Stimulated activated CD8-positive, alpha-beta memory T cell treated with anti-CD3 and anti-CD28 coated beads, Interleukin-4, amount 100 ng/mL, for 4 hours (primary cell): ENCODE measurements around the gene PLEKHA4.
A peak's percentile ranks its signal among the peaks of the same experiment; 100 is the strongest.
"Not testable (repeated sequence)": the region's sequence is repeated elsewhere in the genome, so short reads cannot be mapped to it uniquely, and the experiment has no call there.

ENCODE experiments used
- DNase-seq, 2 donors: peaks; one replicate each; pipeline ENCODE4 v3.0.0-alpha.2; 2020; ENCODE audit warnings: low read depth in 2 of 2, low spot score in 1 of 2

PLEKHA4 gene

GRCh38 chr19:48866692-48867091 is 1.7 kb downstream of the PLEKHA4 start:
- DNase-seq: no peak

GRCh38 chr19:48862827-48863226 is 5.6 kb downstream of the PLEKHA4 start:
- DNase-seq: no peak

DNA sequence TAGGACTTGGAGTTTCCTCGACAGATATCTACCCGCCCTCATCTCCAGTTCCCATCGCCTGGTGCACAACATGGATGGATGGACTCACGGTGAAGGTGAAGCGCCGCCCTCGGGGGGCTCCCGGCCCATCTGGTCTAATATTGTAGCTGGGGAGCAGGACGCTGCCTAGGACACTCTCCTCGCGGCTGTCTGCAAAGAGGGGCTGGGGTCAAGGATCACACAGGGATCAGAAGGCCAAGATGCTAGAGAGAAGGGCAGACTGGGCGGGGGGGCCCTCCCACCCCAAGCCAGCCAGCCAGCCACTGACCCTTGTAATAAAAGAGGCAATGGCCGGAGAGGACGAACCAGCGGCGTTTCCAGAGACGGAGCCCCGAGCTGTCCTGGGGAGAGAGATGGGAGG is 7.1 kb downstream of the PLEKHA4 start:
- DNase-seq: no peak

GRCh38 chr19:48859711-48860572 is 8.5 kb downstream of the PLEKHA4 start:
- DNase-seq: no peak

DNA sequence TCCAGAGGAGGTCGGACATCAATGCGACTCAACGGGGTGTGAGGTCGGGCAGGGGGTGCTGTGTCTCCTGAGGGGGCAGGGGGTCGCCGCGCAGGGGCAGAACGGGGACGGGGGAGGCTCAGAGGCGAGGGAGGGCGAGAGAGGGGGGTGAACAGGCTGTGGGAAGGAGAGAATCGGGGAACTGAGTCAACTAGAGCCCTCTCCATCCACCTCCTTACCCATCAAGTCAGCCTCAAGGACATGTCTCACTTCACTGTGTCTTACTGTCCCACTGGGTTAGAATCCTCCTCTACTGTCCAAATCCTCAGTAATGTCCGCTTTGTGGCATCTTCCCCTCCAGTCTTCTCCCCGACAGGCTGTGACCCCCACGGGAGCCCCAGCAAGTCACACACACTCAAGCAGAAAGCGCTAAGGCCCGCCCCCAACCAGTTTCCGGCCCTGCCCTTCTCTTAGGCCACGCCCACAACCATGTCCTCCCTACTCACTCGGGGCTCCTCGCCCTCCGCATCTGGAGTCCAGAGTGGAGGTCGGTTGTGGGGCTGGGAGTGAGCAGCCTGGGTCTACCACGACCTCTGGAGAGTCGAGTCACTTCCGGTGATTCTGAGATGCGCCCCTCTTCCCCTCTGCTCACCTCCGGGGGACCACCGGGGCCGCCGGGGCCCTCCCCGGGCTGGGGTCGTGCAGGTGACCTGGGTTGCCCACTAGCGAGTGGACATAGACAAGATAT is 9.3 kb downstream of the PLEKHA4 start:
- DNase-seq: peak; percentile 58 to 62

DNA sequence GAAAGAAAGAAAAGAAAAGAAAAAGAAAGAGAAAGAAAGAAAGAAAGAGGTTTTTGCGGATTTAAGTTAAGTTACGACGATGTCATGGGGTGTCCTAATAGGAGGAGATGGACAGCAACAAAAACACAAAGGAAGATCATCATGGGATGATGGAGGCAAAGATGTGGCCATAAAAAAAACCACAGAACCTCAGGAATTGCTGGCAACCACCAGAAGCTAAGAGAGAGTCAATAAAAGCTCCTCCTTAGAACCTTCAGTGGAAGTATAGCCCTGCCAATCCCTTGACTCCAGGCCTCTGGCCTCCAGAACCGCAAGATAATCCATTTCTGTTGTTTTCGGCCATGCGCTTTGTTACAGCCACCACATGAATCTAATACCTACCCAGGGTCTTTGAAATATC is 11.5 kb downstream of the PLEKHA4 start:
- no peak for DNase-seq

- no peak for DNase-seq
Observed at GRCh38 chr19:48854103-48854502, 14.3 kb downstream of the PLEKHA4 start.

DNA sequence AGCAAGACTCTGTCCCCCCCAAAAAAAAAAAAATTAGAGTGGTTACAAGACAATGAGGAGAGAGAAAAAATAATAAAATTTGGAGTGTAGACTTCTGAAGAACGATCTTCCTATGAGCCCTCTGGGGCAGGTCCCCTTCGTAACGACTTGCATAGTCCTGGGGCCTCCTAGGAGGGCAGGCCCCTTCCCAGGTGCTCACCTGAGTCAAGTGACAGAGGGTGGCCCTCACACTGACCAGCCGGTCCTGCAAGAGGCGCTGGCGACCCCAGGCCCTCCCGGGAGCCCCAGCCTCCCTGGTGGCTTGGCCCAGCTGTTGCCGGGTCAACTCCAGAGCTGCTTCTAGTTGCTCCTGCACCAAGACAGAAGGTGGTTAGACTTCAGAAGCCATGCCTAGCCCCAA is 14.9 kb downstream of the PLEKHA4 start:
- no peak for DNase-seq

DNA sequence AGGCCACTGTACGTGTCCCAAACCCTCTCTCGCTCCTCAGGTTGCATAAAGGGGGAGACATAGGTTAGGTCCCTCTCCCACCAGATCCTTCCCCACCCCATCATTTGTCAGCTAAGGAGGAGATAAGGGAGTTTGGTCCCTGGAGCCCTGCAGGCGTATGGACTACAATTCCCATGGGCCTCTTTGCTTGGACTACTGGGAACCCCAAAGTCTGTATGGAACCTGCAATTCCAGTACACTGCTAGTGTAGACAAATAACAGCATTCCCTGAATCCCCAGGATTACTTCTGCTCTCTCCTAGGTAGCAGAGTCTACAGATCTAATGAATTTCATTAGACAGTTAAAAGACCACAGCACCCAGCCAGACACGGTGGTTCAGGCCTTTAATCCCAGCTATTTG is 16.1 kb downstream of the PLEKHA4 start:
- no peak for DNase-seq

DNA sequence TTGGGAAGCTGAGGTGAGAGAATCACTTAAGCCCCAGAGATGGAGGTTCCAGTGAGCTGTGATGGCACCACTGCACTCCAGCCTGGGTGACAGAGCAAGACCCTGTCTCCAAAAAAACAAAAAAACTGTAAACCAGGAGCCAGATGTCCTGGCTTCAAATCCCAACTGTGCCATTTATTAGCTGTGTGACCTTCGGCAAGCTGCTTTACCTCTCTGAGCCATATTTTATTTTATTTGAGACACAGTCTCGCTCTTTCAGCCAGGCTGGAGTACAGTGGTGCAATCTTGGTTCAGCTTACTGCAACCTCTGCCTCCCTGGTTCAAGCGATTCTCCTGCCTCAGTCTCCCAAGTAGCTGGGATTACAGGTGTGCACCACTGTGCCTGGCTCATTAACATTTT is 21.8 kb downstream of the PLEKHA4 start:
- DNase-seq: not testable (repeated sequence)

DNA sequence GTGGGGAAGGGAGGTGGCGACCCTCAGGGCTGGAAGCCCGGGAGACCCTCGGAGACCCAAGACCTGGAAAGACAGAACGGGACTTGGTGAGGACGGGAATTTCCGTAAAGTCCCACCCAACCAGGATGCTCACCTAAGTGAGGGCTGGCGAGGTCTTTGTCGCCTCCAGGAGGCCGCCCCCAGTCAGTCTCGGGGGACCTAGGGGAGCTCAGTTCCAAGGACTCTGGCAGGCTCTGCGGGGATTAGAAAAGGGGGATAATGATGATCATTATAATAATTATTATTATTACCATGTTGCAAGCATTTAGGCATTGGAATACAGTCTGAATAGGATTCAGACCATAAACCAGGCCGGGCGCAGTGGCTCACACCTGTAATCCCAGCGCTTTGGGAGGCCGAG is 23.0 kb downstream of the PLEKHA4 start:
- no peak for DNase-seq

GRCh38 chr19:48844472-48844871 is 23.9 kb downstream of the PLEKHA4 start:
- DNase-seq: no peak

- DNase-seq: no peak
Observed at GRCh38 chr19:48842789-48843162, 25.6 kb downstream of the PLEKHA4 start.

GRCh38 chr19:48841571-48841970 is 26.8 kb downstream of the PLEKHA4 start:
- no peak for DNase-seq

DNA sequence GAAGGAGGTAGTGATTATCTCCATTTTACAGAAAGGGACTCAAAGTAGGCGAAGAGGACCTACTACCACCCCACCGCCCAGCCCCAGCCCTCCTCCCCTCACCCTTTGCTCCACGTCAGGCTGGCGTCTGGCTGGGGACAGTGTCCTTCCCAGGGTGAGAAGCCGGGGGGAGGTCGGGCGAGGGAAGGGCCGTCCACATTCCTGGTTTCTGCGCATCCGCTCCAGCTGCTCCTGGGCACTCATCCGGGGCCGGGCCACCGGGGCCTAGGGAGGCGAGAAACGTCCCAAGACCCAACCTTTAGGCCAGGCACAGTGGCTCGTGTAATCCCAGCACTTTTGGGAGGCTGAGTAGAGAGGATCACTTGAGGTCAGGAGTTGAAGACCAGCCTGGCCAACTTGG is 27.4 kb downstream of the PLEKHA4 start:
- DNase-seq: no peak

- no peak for DNase-seq
Observed at GRCh38 chr19:48837687-48838086, 30.7 kb downstream of the PLEKHA4 start.

DNA sequence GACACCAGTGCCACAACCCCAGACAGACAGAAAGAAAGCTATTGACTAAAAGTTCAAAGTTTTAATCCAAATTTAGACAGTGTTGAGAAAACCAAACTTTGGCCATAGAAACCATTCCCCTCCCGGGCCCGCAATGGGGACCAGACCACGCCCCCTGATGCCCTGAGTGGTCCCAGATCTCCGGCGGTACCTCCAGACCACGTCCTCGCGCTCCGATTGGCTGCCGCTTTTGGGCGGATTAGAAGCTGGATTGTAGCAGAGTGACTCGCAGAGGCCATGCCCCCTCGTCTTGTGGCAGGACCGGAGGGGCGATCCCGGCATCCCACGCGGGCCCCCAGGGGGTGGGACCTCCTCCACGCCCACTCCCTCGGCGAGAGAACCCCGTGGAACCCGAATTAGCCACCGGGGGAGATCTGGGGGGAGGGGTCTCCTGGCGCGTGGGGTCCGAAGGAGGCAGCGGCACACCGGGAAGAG is 31.3 kb downstream of the PLEKHA4 start:
- peak; percentile 49 to 64 for DNase-seq

- no peak for DNase-seq
Observed at GRCh38 chr19:48836089-48837017, 32.1 kb downstream of the PLEKHA4 start, which contains the start of gene HSD17B14. Gene HSD17B14 (minus strand): TSS chr19:48836491. CDS start chr19:48836411, 80 bp downstream.

- peak; percentile 76 to 95 for DNase-seq
Observed at GRCh38 chr19:48835734-48836088, 32.7 kb downstream of the PLEKHA4 start.

GRCh38 chr19:48833977-48834376 is 34.4 kb downstream of the PLEKHA4 start:
- DNase-seq: no peak

DNA sequence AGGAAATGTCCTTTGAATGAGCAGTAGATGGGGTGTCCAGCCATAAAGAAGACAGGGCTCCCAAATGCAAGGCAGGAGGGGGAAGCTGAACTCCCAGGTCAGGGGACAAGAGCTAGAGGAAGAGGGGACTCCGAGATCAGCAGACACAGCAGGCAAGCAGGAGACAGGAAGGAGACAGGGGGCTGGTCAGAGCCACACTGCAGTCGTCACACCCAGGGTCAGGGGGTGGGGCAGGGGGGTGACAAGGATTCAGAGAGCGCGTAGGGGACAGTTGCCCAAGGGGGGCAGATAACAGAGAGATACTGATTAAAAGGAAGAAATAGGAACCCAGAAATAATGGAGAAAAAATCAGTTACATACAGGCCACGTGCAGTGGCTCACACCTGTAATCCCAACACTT is 35.4 kb downstream of the PLEKHA4 start:
- DNase-seq: no peak
